Stimulated activated CD4-positive, alpha-beta T cell treated with anti-CD3 and anti-CD28 coated beads, Interleukin-15, amount 100 ng/mL, for 1 hour (primary cell): ENCODE results near the gene CECR2.

Experiments used
- DNase-seq, 2 donors: peaks; one replicate each; pipeline ENCODE4 v3.0.0-alpha.2; 2020; ENCODE audit warnings: low read depth in 1 of 2, low spot score in 1 of 2

Gene CECR2

GRCh38 chr22:17369439-17370025, at the start of gene CECR2:
Gene CECR2 (plus strand): TSS chr22:17369460. CDS start chr22:17369784, 324 bp downstream.
- DNase-seq, result no peak

- DNase-seq, result no peak
Observed at GRCh38 chr22:17319546-17319945, 49.7 kb upstream of the CECR2 start.

- no peak for DNase-seq
Observed at GRCh38 chr22:17322511-17322910, 46.7 kb upstream of the CECR2 start.

- no peak for DNase-seq
Observed at GRCh38 chr22:17331690-17332089, 37.6 kb upstream of the CECR2 start.

GRCh38 chr22:17332109-17332800, 37.0 kb upstream of the CECR2 start:
- DNase-seq, result no peak

- no peak for DNase-seq
Observed at GRCh38 chr22:17334059-17334458, 35.2 kb upstream of the CECR2 start.

GRCh38 chr22:17334983-17335382, 34.3 kb upstream of the CECR2 start:
- DNase-seq, result no peak

GRCh38 chr22:17336061-17336460, 33.2 kb upstream of the CECR2 start:
- no peak for DNase-seq

- DNase-seq, result no peak
Observed at GRCh38 chr22:17337639-17338038, 31.6 kb upstream of the CECR2 start.

- no peak for DNase-seq
Observed at GRCh38 chr22:17339095-17339693, 30.1 kb upstream of the CECR2 start.

GRCh38 chr22:17342361-17342760, 26.9 kb upstream of the CECR2 start:
- DNase-seq, result no peak

- DNase-seq, result no peak
Observed at GRCh38 chr22:17343766-17344165, 25.5 kb upstream of the CECR2 start.

- DNase-seq, result no peak
Observed at GRCh38 chr22:17346578-17346977, 22.7 kb upstream of the CECR2 start.

- DNase-seq, result no peak
Observed at GRCh38 chr22:17347724-17348123, 21.5 kb upstream of the CECR2 start.

GRCh38 chr22:17348464-17349103, 20.7 kb upstream of the CECR2 start:
- DNase-seq, result no peak

- no peak for DNase-seq
Observed at GRCh38 chr22:17349172-17349571, 20.1 kb upstream of the CECR2 start.

- no peak for DNase-seq
Observed at GRCh38 chr22:17350292-17350691, 19.0 kb upstream of the CECR2 start.

- DNase-seq, result no peak
Observed at GRCh38 chr22:17352798-17353197, 16.5 kb upstream of the CECR2 start.

GRCh38 chr22:17357688-17358087, 11.6 kb upstream of the CECR2 start:
- no peak for DNase-seq

- no peak for DNase-seq
Observed at GRCh38 chr22:17358415-17358814, 10.8 kb upstream of the CECR2 start.

- no peak for DNase-seq
Observed at GRCh38 chr22:17359501-17359900, 9.8 kb upstream of the CECR2 start.

- no peak for DNase-seq
Observed at GRCh38 chr22:17366329-17366728, 2.9 kb upstream of the CECR2 start.
